ENCODE measurements around the gene SOCS2.

GRCh38 chr12:93582351-93582750 lies 9.9 kb downstream of the SOCS2 start:
- TF ChIP-seq, protein P1, sequence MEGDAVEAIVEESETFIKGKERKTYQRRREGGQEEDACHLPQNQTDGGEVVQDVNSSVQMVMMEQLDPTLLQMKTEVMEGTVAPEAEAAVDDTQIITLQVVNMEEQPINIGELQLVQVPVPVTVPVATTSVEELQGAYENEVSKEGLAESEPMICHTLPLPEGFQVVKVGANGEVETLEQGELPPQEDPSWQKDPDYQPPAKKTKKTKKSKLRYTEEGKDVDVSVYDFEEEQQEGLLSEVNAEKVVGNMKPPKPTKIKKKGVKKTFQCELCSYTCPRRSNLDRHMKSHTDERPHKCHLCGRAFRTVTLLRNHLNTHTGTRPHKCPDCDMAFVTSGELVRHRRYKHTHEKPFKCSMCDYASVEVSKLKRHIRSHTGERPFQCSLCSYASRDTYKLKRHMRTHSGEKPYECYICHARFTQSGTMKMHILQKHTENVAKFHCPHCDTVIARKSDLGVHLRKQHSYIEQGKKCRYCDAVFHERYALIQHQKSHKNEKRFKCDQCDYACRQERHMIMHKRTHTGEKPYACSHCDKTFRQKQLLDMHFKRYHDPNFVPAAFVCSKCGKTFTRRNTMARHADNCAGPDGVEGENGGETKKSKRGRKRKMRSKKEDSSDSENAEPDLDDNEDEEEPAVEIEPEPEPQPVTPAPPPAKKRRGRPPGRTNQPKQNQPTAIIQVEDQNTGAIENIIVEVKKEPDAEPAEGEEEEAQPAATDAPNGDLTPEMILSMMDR (conservative IDR thresholded peaks at IDR 0.05; ENCODE audit: low read length), result no peak
- no peak for TF ChIP-seq EZH2phosphoT487 (IDR thresholded peaks at IDR 0.05; ENCODE audit: borderline replicate concordance, low read depth, low read length)
